ENCODE measurements around the gene CCR1.

- no peak for TF ChIP-seq CTCF (IDR thresholded peaks at IDR 0.05)
- TF ChIP-seq POLR2AphosphoS5 (IDR thresholded peaks at IDR 0.05), result no peak
Observed at GRCh38 chr3:46239952-46240351, 31.8 kb upstream of the CCR1 start.
